Neuronal stem cell (in vitro differentiated cells): ENCODE data around the gene PHGDH.

Experiments
- DNase-seq: peaks from one replicate; pipeline ENCODE4 v3.0.0-alpha.2; 2013; ENCODE audit warnings: low spot score
- H2AFZ ChIP-seq: one replicate; pipeline ENCODE4 v1.6.1; 2013; ENCODE audit warnings: mild to moderate bottlenecking, low read length, inconsistent platforms
- H2AK5ac ChIP-seq: 2 replicates; pipeline ENCODE4 v1.6.1; 2013; ENCODE audit warnings: low read depth, mild to moderate bottlenecking, inconsistent platforms, low read length, moderate library complexity, mixed read lengths
- H2BK120ac ChIP-seq: 2 replicates; pipeline ENCODE4 v1.6.1; 2013; ENCODE audit warnings: low read depth, mild to moderate bottlenecking, inconsistent platforms, low read length, moderate library complexity, mixed read lengths
- H2BK12ac ChIP-seq: one replicate; pipeline ENCODE4 v1.6.1; 2013; ENCODE audit warnings: low read length, inconsistent platforms
- H2BK15ac ChIP-seq: 2 replicates; pipeline ENCODE4 v1.6.1; 2013; ENCODE audit warnings: mild to moderate bottlenecking, low read length, inconsistent platforms, mixed read lengths
- H2BK5ac ChIP-seq: one replicate; pipeline ENCODE4 v1.6.1; 2013; ENCODE audit warnings: inconsistent platforms, mild to moderate bottlenecking, low read length, moderate library complexity
- H3K14ac ChIP-seq: one replicate; pipeline ENCODE4 v1.6.1; 2013; ENCODE audit warnings: low read length, inconsistent platforms
- H3K18ac ChIP-seq: 2 replicates; pipeline ENCODE4 v1.6.1; 2013; ENCODE audit warnings: low read length, inconsistent platforms
- H3K23ac ChIP-seq: 2 replicates; pipeline ENCODE4 v1.6.1; 2013; ENCODE audit warnings: low read depth, mild to moderate bottlenecking, mixed read lengths, low read length, inconsistent platforms; ENCODE audit not compliant: poor library complexity
- H3K27ac ChIP-seq: replicated peaks from 3 replicates; pipeline ENCODE4 v1.5.1; 2013; ENCODE audit warnings: low read length, inconsistent platforms
- H3K27me3 ChIP-seq, 3 experiments: 2 replicates each; pipeline ENCODE4 v1.6.1; 2013; ENCODE audit warnings: low read length in 3 of 3, mild to moderate bottlenecking in 2 of 3, inconsistent platforms in 1 of 3, low read depth in 1 of 3, mixed read lengths in 1 of 3, moderate library complexity in 1 of 3; ENCODE audit not compliant: control insufficient read depth in 3 of 3, insufficient read depth in 3 of 3
- H3K36me3 ChIP-seq, 2 donors: replicated peaks in 1 of 2; 2 replicates each; pipeline ENCODE4 v1.6.1; 2013; ENCODE audit warnings: low read length in 2 of 2; ENCODE audit not compliant: control insufficient read depth in 2 of 2, insufficient read depth in 2 of 2
- H3K4ac ChIP-seq: 2 replicates; pipeline ENCODE4 v1.6.1; 2013; ENCODE audit warnings: inconsistent platforms, mild to moderate bottlenecking, low read length, moderate library complexity
- H3K4me1 ChIP-seq, 2 donors: 1 replicate in 1 of 2; 2 replicates in 1 of 2; pipeline ENCODE4 v1.6.1; 2013; ENCODE audit warnings: low read length in 2 of 2, low read depth in 1 of 2; ENCODE audit not compliant: control insufficient read depth in 2 of 2, insufficient read depth in 1 of 2
- H3K4me2 ChIP-seq: one replicate; pipeline ENCODE4 v1.6.1; 2013; ENCODE audit warnings: mild to moderate bottlenecking, low read length, inconsistent platforms; ENCODE audit not compliant: insufficient read depth, poor library complexity, severe bottlenecking
- H3K4me3 ChIP-seq, 2 donors: 2 replicates each; pipeline ENCODE4 v1.5.1; 2013; ENCODE audit warnings: low read length in 2 of 2, mild to moderate bottlenecking in 2 of 2, inconsistent platforms in 1 of 2, moderate library complexity in 1 of 2
- H3K79me1 ChIP-seq: one replicate; pipeline ENCODE4 v1.6.1; 2013; ENCODE audit warnings: low read depth, mild to moderate bottlenecking, inconsistent platforms, low read length, moderate library complexity
- H3K9ac ChIP-seq: one replicate; pipeline ENCODE4 v1.6.1; 2013; ENCODE audit warnings: mild to moderate bottlenecking, low read depth, low read length, inconsistent platforms; ENCODE audit not compliant: poor library complexity
- H3K9me3 ChIP-seq, 2 donors: replicated peaks in 1 of 2; 2 replicates each; pipeline versions ENCODE3 to v1.6.1; 2013; ENCODE audit warnings: low read length in 2 of 2, mild to moderate bottlenecking in 2 of 2, inconsistent platforms in 1 of 2, low read depth in 1 of 2, mixed read lengths in 1 of 2, moderate library complexity in 1 of 2; ENCODE audit not compliant: control insufficient read depth in 2 of 2, insufficient read depth in 1 of 2
- H4K8ac ChIP-seq: one replicate; pipeline ENCODE4 v1.6.1; 2013; ENCODE audit warnings: low read depth, mild to moderate bottlenecking, inconsistent platforms, low read length, moderate library complexity
- H4K91ac ChIP-seq: one replicate; pipeline ENCODE4 v1.6.1; 2013; ENCODE audit warnings: low read length, low read depth, mild to moderate bottlenecking, inconsistent platforms; ENCODE audit not compliant: poor library complexity
- WGBS, 2 donors: extraction: QIAGEN DNeasy Blood & Tissue Kit; methylation state at CpG; one replicate each; pipeline ENCODE4 v1.1.7; 2013; ENCODE audit warnings: missing lambda C conversion rate in 2 of 2, mixed read lengths in 1 of 2; ENCODE audit not compliant: insufficient read length in 2 of 2, insufficient replicate concordance in 1 of 2; ENCODE audit errors: extremely low coverage in 2 of 2; 5-methylcytosine and 5-hydroxymethylcytosine counted together

PHGDH gene

DNA sequence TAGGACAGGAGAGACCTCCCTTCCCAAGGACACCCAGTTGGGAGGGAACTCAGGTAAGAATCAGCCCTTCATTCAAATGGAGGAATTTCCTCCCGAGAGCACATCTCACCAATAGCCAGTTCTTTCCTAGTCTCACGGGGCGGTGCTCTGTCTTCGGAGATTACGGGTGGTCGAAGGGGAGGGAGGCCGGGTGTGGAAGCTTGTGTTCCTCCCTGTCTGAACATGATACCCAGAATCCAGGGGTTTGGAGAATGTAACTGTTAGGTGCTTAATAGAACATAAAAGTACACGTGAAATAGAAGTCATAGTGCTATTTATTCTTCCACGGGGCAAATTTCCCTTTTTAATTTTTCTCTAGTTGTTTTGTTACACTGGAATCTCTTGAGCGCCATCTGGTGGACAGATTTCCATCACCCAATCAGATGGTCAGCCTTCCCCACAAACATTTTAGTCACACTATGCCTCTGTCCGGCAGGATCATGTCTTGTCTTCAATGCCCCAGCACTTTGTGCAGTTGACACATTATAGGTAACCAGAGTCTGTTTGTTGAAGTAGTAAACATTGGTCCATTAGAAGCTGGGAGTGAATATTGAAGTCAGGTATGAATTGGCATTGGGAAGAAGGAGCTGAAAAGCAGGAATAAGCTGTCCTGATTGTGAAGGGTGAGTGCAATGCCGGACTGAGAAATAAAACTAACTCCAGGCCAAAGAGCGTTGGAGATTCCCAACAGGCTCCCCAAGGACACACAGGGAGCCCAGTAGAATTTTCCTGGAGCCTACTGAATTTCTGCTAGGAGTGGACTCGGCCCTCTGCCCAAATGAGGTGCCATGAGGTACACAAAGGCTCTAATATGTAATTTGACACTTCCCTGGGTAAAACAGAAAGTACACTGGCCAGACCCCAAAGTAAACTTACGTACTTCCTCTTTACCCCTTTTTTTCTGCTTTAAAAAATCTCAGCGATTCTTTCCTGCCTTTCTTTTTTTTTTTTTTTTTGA is 36.1 kb upstream of the PHGDH start:
- Histone ChIP-seq H2BK120ac (no peak overlapping the region), H2AFZ (peak overlapping the region; percentile 47), H3K4me2 (no peak overlapping the region), H3K18ac (no peak overlapping the region), H3K9ac (no peak overlapping the region), H3K4me3 (no peak overlapping the region), H3K27me3 (peaks cover 0 to 4% (median 0%) of the 10 kb centered on the region in 3 experiments), H2BK5ac (no peak overlapping the region), H2BK15ac (no peak overlapping the region), H4K91ac (no peak overlapping the region), H3K4me1 (peaks cover 7 to 8% of the 10 kb centered on the region in 2 donors), H3K14ac (no peak overlapping the region), H2BK12ac (no peak overlapping the region), H2AK5ac (no peak overlapping the region), H3K4ac (no peak overlapping the region), H3K23ac (no peak overlapping the region), H3K27ac (no peak overlapping the region), H3K79me1 (no peaks in the 10 kb centered on the region), H3K36me3 (no peaks in the 10 kb centered on the region), H4K8ac (no peak overlapping the region), H3K9me3 (no peaks in the 10 kb centered on the region)
- peak; percentile 85 for DNase-seq
- no CpG with 5 or more reads among the region's 16 CpGs for WGBS, 2 donors

DNA sequence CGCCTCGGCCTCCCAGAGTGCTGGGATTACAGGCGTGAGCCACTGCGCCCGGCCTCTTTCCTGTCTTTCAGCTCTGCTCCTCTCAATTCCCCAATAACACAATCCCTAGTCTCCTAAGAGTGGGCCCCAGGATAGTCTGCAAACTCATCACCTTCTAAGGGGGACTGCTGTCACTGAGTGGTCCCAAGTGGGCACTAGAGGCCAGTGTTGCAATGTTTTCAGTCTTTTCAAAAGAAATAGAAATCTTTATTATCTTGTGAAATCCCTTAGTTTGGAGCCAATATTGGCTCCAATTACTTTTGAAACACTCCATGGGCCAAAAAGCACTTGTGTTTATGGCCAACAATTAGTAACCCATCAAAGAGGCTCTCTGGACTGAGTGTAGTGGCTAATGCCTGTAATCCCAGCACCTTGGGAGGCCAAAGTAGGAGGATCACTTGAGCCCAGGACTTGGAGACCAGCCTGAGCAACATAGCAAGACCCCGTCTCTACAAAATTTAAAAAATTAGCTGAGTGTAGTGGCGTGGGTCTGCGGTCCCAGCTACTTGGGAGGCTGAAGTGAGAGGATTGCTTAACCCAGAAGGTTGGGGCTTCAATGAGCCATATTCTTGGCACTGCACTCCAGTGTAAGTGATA is 35.0 kb upstream of the PHGDH start:
- no peak overlapping the region for H2BK5ac ChIP-seq
- H3K9ac ChIP-seq, result no peak overlapping the region
- H2BK12ac ChIP-seq, result no peak overlapping the region
- H3K79me1 ChIP-seq, result no peaks in the 10 kb centered on the region
- no peak overlapping the region for H2BK120ac ChIP-seq
- no peak for DNase-seq
- no peak overlapping the region for H3K27ac ChIP-seq
- H4K8ac ChIP-seq, result no peak overlapping the region
- no peaks in the 10 kb centered on the region for H3K36me3 ChIP-seq
- no peak overlapping the region for H4K91ac ChIP-seq
- H3K4me2 ChIP-seq, result no peak overlapping the region
- no peak overlapping the region for H3K4ac ChIP-seq
- no CpG with 5 or more reads among the region's 8 CpGs for WGBS, 2 donors
- no peak overlapping the region for H3K18ac ChIP-seq
- no peak overlapping the region for H2BK15ac ChIP-seq
- no peak overlapping the region for H3K4me3 ChIP-seq
- H3K23ac ChIP-seq, result no peak overlapping the region
- H3K9me3 ChIP-seq, result no peaks in the 10 kb centered on the region
- no peak overlapping the region for H2AK5ac ChIP-seq
- no peak overlapping the region for H3K14ac ChIP-seq
- H3K4me1 ChIP-seq, result peaks cover 7 to 8% of the 10 kb centered on the region in 2 donors
- peaks cover 0 to 8% (median 0%) of the 10 kb centered on the region in 3 experiments for H3K27me3 ChIP-seq
- no peak overlapping the region for H2AFZ ChIP-seq

DNA sequence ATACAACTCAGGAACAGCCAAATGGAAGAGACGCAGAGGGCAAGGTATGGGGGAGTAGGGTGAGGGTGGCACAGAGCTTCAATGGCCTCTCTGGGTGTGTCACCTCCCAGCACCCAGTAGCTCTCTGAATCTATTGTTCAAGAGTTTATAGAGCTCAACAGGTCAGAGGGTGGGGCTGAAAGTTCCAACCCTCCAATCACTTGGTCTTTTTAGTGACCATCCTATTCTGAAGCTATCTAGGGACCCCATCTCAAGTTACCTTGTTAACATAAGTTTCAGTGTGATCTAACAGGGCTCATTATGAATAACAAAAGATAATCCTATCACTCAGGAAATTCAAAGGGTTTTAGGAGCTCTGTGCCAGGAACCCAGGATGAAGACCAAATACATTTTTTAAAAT is 32.5 kb upstream of the PHGDH start:
- Histone ChIP-seq H3K23ac (no peak overlapping the region), H3K27me3 (peaks cover 0 to 16% (median 0%) of the 10 kb centered on the region in 3 experiments), H3K9ac (no peak overlapping the region), H2BK120ac (no peak overlapping the region), H3K36me3 (no peaks in the 10 kb centered on the region), H4K91ac (no peak overlapping the region), H3K9me3 (no peaks in the 10 kb centered on the region), H3K14ac (no peak overlapping the region), H3K4me3 (no peak overlapping the region), H3K79me1 (no peaks in the 10 kb centered on the region), H3K4me2 (no peak overlapping the region), H3K4me1 (peaks cover 2 to 4% of the 10 kb centered on the region in 2 donors), H2AK5ac (no peak overlapping the region), H2BK12ac (no peak overlapping the region), H3K18ac (no peak overlapping the region), H2BK15ac (no peak overlapping the region), H2BK5ac (no peak overlapping the region), H3K4ac (no peak overlapping the region), H4K8ac (no peak overlapping the region), H2AFZ (no peak overlapping the region), H3K27ac (no peak overlapping the region)
- no peak for DNase-seq
- no CpG with 5 or more reads among the region's 1 CpG for WGBS, 2 donors

DNA sequence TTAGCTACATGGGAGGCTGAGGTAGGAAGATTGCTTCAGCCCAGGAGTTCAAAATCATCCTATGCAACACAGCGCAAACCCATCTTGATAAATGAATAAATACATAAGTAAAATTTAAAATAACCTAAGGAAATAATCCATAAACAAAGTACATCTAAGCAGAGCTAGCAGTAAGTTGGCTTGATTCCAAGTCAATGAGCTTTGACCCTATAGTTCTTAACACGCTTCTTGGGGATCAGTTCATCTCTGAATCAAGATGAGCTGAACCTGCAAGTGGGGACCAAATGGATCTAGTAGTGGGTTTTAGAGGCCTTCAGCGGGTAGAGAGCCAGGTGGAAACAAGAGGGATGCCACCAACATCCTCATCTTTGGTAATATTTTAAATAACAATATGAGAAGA is 31.5 kb upstream of the PHGDH start:
- no peak overlapping the region for H3K27ac ChIP-seq
- H3K4me3 ChIP-seq, result no peak overlapping the region
- no peak overlapping the region for H3K18ac ChIP-seq
- H3K9me3 ChIP-seq, result no peaks in the 10 kb centered on the region
- no peak overlapping the region for H2BK15ac ChIP-seq
- no peak overlapping the region for H3K4ac ChIP-seq
- WGBS, 2 donors, result no CpG with 5 or more reads among the region's 3 CpGs
- H3K79me1 ChIP-seq, result no peaks in the 10 kb centered on the region
- H2AK5ac ChIP-seq, result no peak overlapping the region
- H4K91ac ChIP-seq, result no peak overlapping the region
- H3K14ac ChIP-seq, result no peak overlapping the region
- H3K4me1 ChIP-seq, result peaks cover 2 to 3% of the 10 kb centered on the region in 2 donors
- H3K4me2 ChIP-seq, result no peak overlapping the region
- H3K36me3 ChIP-seq, result no peaks in the 10 kb centered on the region
- peaks cover 0 to 19% (median 0%) of the 10 kb centered on the region in 3 experiments for H3K27me3 ChIP-seq
- no peak overlapping the region for H3K23ac ChIP-seq
- no peak overlapping the region for H4K8ac ChIP-seq
- no peak for DNase-seq
- H2AFZ ChIP-seq, result no peak overlapping the region
- H2BK5ac ChIP-seq, result no peak overlapping the region
- H3K9ac ChIP-seq, result no peak overlapping the region
- H2BK120ac ChIP-seq, result no peak overlapping the region
- no peak overlapping the region for H2BK12ac ChIP-seq
